NK-92 (cell line): Measurements from ENCODE around the gene P2RY8.
"Not testable (repeated sequence)": the region's sequence is repeated elsewhere in the genome, so short reads cannot be mapped to it uniquely, and the experiment has no call there.

Experiments
- DNase-seq: peaks from one replicate; lab custom pipeline; 2025; ENCODE audit not compliant: unreplicated experiment; lab: John Stamatoyannopoulos, UW

The P2RY8 gene

GRCh38 chrX:1520350-1520749 is 16.6 kb downstream of the P2RY8 start:
- no peak for DNase-seq

GRCh38 chrX:1519022-1519497 is 17.9 kb downstream of the P2RY8 start:
- no peak for DNase-seq

GRCh38 chrX:1518512-1518911 is 18.5 kb downstream of the P2RY8 start:
- DNase-seq = no peak

GRCh38 chrX:1516596-1517104 is 20.3 kb downstream of the P2RY8 start:
- no peak for DNase-seq

GRCh38 chrX:1511829-1512228 is 25.2 kb downstream of the P2RY8 start:
- DNase-seq = no peak

GRCh38 chrX:1511150-1511549 is 25.8 kb downstream of the P2RY8 start:
- DNase-seq = no peak

- DNase-seq = no peak
Observed at GRCh38 chrX:1507511-1508463, 29.2 kb downstream of the P2RY8 start.

GRCh38 chrX:1506916-1507315 is 30.1 kb downstream of the P2RY8 start:
- no peak for DNase-seq

GRCh38 chrX:1502853-1503252 is 34.1 kb downstream of the P2RY8 start:
- DNase-seq = no peak

- no peak for DNase-seq
Observed at GRCh38 chrX:1502241-1502640, 34.7 kb downstream of the P2RY8 start.

GRCh38 chrX:1500701-1501624 is 36.0 kb downstream of the P2RY8 start:
- no peak for DNase-seq

- DNase-seq = no peak
Observed at GRCh38 chrX:1496076-1496475, 40.9 kb downstream of the P2RY8 start.

GRCh38 chrX:1493877-1494510 is 43.0 kb downstream of the P2RY8 start:
- DNase-seq = no peak

GRCh38 chrX:1493412-1493811 is 43.6 kb downstream of the P2RY8 start:
- DNase-seq = no peak

GRCh38 chrX:1492421-1493012 is 44.5 kb downstream of the P2RY8 start:
- no peak for DNase-seq

- DNase-seq = no peak
Observed at GRCh38 chrX:1491851-1492349, 45.1 kb downstream of the P2RY8 start.

- not testable (repeated sequence) for DNase-seq
Observed at GRCh38 chrX:1491248-1491647, 45.7 kb downstream of the P2RY8 start.

GRCh38 chrX:1490723-1491122 is 46.3 kb downstream of the P2RY8 start:
- DNase-seq = not testable (repeated sequence)

GRCh38 chrX:1489354-1489753 is 47.6 kb downstream of the P2RY8 start:
- not testable (repeated sequence) for DNase-seq

- no peak for DNase-seq
Observed at GRCh38 chrX:1488745-1489144, 48.2 kb downstream of the P2RY8 start.
